ENCODE measurements around the gene SLC28A1. TPM values are rescaled to one million over a fixed set of nuclear protein-coding genes. Genes with fewer than 3 reads are reported as not detected.

SLC28A1 gene
- total RNA-seq, 2 experiments from 2014 or later: not detected

DNA sequence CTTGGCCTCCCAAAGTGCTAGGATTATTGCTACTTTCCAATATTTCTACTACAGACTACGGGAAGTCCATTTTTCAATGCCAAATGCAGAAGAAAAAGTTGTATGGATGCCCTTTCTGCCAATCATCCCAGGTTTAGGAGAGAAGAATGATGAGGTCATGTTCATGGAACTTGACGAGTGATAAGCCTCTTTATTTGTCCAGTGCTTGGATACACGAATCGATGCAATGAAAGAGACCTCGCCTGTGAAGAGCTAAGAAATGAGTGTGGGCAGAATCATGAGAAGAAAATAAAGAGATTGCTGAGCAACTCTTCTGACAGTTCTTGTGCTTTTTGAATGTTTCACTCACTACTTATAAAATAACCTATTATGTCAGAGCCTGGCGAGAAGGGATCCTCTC is 996 bp upstream of the SLC28A1 start:
- intact Hi-C loops (cut with micrococcal nuclease): loop anchor here (5.0 kb wide), 1 partner anchor 296 kb away; no protein-coding TSS in a partner anchor
- H3K36me3 Mint-ChIP-seq (ENCODE audit: low read depth): no peaks in the 10 kb centered on the region
- ChIA-PET CTCF (interaction anchor here (1.7 kb wide), 1 partner anchor 45 kb away, joined by 4 read pairs; no protein-coding TSS in a partner anchor), POLR2A (no interaction called here)
- TF ChIP-seq CTCF (IDR thresholded peaks at IDR 0.05): no peak
- DNase-seq (no peak), ATAC-seq (no peak)
- peaks cover 2% of the 10 kb centered on the region for H3K4me1 Mint-ChIP-seq (ENCODE audit: low read depth)
- no peaks in the 10 kb centered on the region for H3K9me3 Mint-ChIP-seq
- no peaks in the 10 kb centered on the region for H3K27me3 Mint-ChIP-seq
- no peak overlapping the region for H3K27ac Mint-ChIP-seq
- H3K4me3 Mint-ChIP-seq: no peak overlapping the region

DNA sequence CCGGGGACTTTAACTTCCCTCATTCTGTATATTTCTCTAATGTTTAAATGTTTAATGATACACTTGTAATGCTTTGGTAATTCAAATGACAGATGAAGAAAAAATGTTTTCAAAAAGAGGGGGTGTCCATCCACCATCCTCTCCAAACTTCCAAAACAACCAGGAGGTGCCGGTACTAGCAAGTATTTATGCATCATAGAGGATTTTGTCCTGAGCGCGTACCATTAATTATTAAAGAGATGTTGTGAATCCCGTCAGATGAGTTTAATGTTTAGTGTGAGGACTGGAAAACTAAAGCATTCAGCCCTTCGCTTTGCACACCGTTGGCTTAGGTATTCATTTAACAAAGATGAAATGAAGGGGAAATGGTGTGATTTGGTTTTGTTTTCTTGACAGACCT is 1.3 kb downstream of the SLC28A1 start:
- intact Hi-C loops (cut with micrococcal nuclease): no loop called here
- no peak overlapping the region for H3K4me3 Mint-ChIP-seq
- CTCF ChIA-PET: no interaction called here
- no peaks in the 10 kb centered on the region for H3K27me3 Mint-ChIP-seq
- no peaks in the 10 kb centered on the region for H3K36me3 Mint-ChIP-seq (ENCODE audit: low read depth)
- H3K4me1 Mint-ChIP-seq (ENCODE audit: low read depth): peaks cover 2% of the 10 kb centered on the region
- no peaks in the 10 kb centered on the region for H3K9me3 Mint-ChIP-seq
- ATAC-seq (no peak), DNase-seq (no peak)
- no peak for TF ChIP-seq CTCF (IDR thresholded peaks at IDR 0.05)
- H3K27ac Mint-ChIP-seq: no peak overlapping the region
- POLR2A ChIA-PET: no interaction called here

- H3K9me3 Mint-ChIP-seq: no peaks in the 10 kb centered on the region
- CTCF ChIA-PET: interaction anchor here (1.6 kb wide), 1 partner anchor 41 kb away, joined by 4 read pairs; no protein-coding TSS in a partner anchor
These were observed 1.9 kb downstream of the SLC28A1 start for GRCh38 chr15:84886211-84886983.

DNA sequence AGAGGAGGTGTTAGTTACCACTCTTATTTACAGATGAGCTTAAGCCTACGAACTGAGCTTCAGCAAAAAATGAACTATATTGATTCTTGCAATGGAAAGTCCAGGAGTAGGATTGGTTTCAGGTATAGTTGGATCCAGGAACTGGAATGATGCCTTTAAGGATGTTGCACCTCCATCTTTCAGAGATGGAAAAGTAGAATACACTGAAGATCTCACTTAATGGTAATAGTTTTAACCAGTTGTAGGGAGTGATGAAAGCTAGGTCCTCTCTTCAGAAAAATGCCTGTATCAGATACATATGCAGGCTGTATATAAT is 2.5 kb downstream of the SLC28A1 start:
- no peak for DNase-seq
- H3K36me3 Mint-ChIP-seq (ENCODE audit: low read depth): no peaks in the 10 kb centered on the region
- H3K9me3 Mint-ChIP-seq: no peaks in the 10 kb centered on the region
- ChIA-PET POLR2A (no interaction called here), CTCF (interaction anchor here (1.6 kb wide), 1 partner anchor 42 kb away, joined by 4 read pairs; no protein-coding TSS in a partner anchor)
- no peak overlapping the region for H3K4me3 Mint-ChIP-seq
- TF ChIP-seq CTCF (IDR thresholded peaks at IDR 0.05): no peak
- H3K27ac Mint-ChIP-seq: no peak overlapping the region
- no peaks in the 10 kb centered on the region for H3K27me3 Mint-ChIP-seq
- intact Hi-C loops (cut with micrococcal nuclease): no loop called here
- ATAC-seq: no peak
- peaks cover 2% of the 10 kb centered on the region for H3K4me1 Mint-ChIP-seq (ENCODE audit: low read depth)

More at GRCh38 chr15:84886211-84886983, 1.9 kb downstream of the SLC28A1 start:
- H3K36me3 Mint-ChIP-seq (ENCODE audit: low read depth): no peaks in the 10 kb centered on the region
- POLR2A ChIA-PET: no interaction called here
- no peak overlapping the region for H3K4me3 Mint-ChIP-seq
- H3K27me3 Mint-ChIP-seq: no peaks in the 10 kb centered on the region
- DNase-seq (no peak), ATAC-seq (no peak)
- H3K27ac Mint-ChIP-seq: no peak overlapping the region
- H3K4me1 Mint-ChIP-seq (ENCODE audit: low read depth): peaks cover 2% of the 10 kb centered on the region
- no peak for TF ChIP-seq CTCF (IDR thresholded peaks at IDR 0.05)
- intact Hi-C loops (cut with micrococcal nuclease): no loop called here

DNA sequence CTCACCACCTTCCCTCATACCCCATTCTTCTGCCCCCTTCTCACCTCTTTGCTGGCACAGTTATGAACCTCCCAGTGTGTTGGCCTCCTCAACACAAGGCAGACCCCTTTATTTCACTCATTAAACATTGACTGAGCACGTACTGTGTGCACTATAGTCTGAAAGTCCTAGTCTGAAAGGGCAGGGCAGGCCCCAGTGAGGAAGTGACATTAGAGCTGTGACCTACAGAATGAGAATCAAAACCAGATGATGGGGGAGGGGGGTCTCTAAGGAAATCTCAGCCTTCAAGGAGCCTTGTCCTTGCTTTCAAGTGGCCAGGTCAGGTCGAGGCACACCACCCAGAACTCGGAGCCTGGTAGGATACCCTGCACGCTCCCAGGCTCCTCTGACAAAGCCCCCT is 3.5 kb downstream of the SLC28A1 start:
- intact Hi-C loops (cut with micrococcal nuclease): no loop called here
- ChIA-PET POLR2A (no interaction called here), CTCF (interaction anchor here (1.6 kb wide), 1 partner anchor 43 kb away, joined by 4 read pairs; no protein-coding TSS in a partner anchor)
- Mint-ChIP-seq H3K9me3 (no peaks in the 10 kb centered on the region), H3K4me1 (ENCODE audit: low read depth) (peaks cover 2% of the 10 kb centered on the region), H3K27me3 (no peaks in the 10 kb centered on the region), H3K36me3 (ENCODE audit: low read depth) (no peaks in the 10 kb centered on the region), H3K4me3 (no peak overlapping the region), H3K27ac (no peak overlapping the region)
- ATAC-seq (no peak), DNase-seq (no peak)
- no peak for TF ChIP-seq CTCF (IDR thresholded peaks at IDR 0.05)

Measured in activated CD8-positive, alpha-beta T cell treated with anti-CD3 and anti-CD28 coated beads for 36 hours (primary cell).